ENCODE results near the gene GSTM2.
"Not testable (repeated sequence)": the region's sequence is repeated elsewhere in the genome, so short reads cannot be mapped to it uniquely, and the experiment has no call there.

Gene GSTM2

DNA sequence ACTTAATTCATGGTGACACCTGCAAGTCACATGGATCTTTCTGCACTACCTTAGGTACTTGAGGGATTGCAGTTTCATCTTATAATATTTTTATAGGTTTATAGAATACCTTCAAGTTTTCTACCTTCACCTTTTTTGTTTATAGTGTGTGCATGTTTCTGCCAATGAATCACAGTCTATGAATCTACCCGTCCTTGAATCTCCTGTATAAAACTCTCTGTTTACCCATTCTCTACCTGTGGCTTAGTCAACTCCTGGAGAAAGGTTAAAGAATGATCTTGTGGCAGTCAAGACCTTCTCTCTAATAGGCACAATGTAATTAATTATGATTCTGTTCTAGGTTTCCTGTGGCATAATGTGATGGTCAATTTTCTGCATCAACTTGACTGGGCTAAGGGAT, 3.2 kb upstream of the GSTM2 start:
- TF ChIP-seq, protein P1, sequence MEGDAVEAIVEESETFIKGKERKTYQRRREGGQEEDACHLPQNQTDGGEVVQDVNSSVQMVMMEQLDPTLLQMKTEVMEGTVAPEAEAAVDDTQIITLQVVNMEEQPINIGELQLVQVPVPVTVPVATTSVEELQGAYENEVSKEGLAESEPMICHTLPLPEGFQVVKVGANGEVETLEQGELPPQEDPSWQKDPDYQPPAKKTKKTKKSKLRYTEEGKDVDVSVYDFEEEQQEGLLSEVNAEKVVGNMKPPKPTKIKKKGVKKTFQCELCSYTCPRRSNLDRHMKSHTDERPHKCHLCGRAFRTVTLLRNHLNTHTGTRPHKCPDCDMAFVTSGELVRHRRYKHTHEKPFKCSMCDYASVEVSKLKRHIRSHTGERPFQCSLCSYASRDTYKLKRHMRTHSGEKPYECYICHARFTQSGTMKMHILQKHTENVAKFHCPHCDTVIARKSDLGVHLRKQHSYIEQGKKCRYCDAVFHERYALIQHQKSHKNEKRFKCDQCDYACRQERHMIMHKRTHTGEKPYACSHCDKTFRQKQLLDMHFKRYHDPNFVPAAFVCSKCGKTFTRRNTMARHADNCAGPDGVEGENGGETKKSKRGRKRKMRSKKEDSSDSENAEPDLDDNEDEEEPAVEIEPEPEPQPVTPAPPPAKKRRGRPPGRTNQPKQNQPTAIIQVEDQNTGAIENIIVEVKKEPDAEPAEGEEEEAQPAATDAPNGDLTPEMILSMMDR (conservative IDR thresholded peaks at IDR 0.05; ENCODE audit: control insufficient read depth, insufficient read depth, low read depth, low read length), result no peak
- no peak overlapping the region for H3K4me3 ChIP-seq (ENCODE audit: control insufficient read depth, low read depth, low read length)
- DNase-seq (ENCODE audit: low read depth), result no peak

GRCh38 chr1:109668123-109668775, 392 bp downstream of the GSTM2 start:
- TF ChIP-seq, protein P1 (conservative IDR thresholded peaks at IDR 0.05; ENCODE audit: control insufficient read depth, insufficient read depth, low read depth, low read length), result no peak
- DNase-seq (ENCODE audit: low read depth), result no peak

GRCh38 chr1:109669246-109669948, 1.5 kb downstream of the GSTM2 start:
- no peak overlapping the region for H3K4me3 ChIP-seq (ENCODE audit: control insufficient read depth, low read depth, low read length)

More at GRCh38 chr1:109668123-109668775, 392 bp downstream of the GSTM2 start:
- H3K4me3 ChIP-seq (ENCODE audit: control insufficient read depth, low read depth, low read length), result peak overlapping the region; percentile 48

DNA sequence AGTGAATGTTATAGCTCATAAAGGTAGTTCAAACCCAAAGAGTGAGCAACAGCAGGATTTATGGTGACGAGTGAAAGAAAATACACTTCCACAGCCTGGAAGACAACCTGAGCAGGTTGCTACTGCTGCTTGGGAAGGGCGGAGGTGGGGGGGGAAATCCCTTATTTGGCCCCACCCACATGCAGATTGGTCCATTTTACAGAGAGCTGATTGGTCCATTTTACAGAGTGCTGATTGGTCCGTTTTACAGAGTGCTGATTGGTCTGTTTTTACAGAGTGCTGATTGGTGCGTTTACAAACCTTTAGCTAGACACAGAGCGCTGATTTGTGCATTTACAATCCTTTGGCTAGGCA, 2.1 kb downstream of the GSTM2 start:
- DNase-seq (ENCODE audit: low read depth); H3K4me3 ChIP-seq (ENCODE audit: control insufficient read depth, low read depth, low read length): not testable (repeated sequence)

More at GRCh38 chr1:109669246-109669948, 1.5 kb downstream of the GSTM2 start:
- TF ChIP-seq, protein P1 (conservative IDR thresholded peaks at IDR 0.05; ENCODE audit: control insufficient read depth, insufficient read depth, low read depth, low read length), result no peak
- no peak for DNase-seq (ENCODE audit: low read depth)

GRCh38 chr1:109671067-109671466, 3.2 kb downstream of the GSTM2 start:
- DNase-seq (ENCODE audit: low read depth), result no peak
- TF ChIP-seq, protein P1 (conservative IDR thresholded peaks at IDR 0.05; ENCODE audit: control insufficient read depth, insufficient read depth, low read depth, low read length), result no peak
- H3K4me3 ChIP-seq (ENCODE audit: control insufficient read depth, low read depth, low read length), result no peak overlapping the region

GRCh38 chr1:109673861-109674260, 6.0 kb downstream of the GSTM2 start:
- not testable (repeated sequence) for H3K4me3 ChIP-seq (ENCODE audit: control insufficient read depth, low read depth, low read length); DNase-seq (ENCODE audit: low read depth)

GRCh38 chr1:109676683-109677381, 9.0 kb downstream of the GSTM2 start:
- DNase-seq (ENCODE audit: low read depth); H3K4me3 ChIP-seq (ENCODE audit: control insufficient read depth, low read depth, low read length): not testable (repeated sequence)

GRCh38 chr1:109677459-109677858, 9.6 kb downstream of the GSTM2 start:
- H3K4me3 ChIP-seq (ENCODE audit: control insufficient read depth, low read depth, low read length), result no peak overlapping the region

DNA sequence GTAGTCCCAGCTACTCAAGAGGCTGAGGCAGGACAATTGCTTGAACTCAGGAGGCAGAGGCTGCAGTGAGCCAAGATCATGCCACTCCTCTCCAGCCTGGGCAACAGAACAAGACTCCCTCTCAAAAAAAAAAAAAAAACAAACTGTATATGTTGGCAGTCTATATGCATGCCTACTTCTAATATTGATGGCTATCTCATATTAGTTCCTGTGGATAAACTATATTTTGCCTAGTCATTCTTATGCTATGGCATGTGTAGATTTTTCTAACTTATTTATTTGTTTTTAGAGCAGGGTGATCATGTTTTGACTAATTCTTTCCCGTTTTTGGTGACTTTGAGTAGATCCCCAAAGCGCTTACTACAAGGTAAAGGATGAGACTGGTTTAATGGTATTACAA, 10.8 kb downstream of the GSTM2 start:
- not testable (repeated sequence) for DNase-seq (ENCODE audit: low read depth); H3K4me3 ChIP-seq (ENCODE audit: control insufficient read depth, low read depth, low read length)

More at GRCh38 chr1:109677459-109677858, 9.6 kb downstream of the GSTM2 start:
- TF ChIP-seq, protein P1 (conservative IDR thresholded peaks at IDR 0.05; ENCODE audit: control insufficient read depth, insufficient read depth, low read depth, low read length), result no peak
- no peak for DNase-seq (ENCODE audit: low read depth)

GRCh38 chr1:109684777-109685176, 16.9 kb downstream of the GSTM2 start:
- H3K4me3 ChIP-seq (ENCODE audit: control insufficient read depth, low read depth, low read length); DNase-seq (ENCODE audit: low read depth): not testable (repeated sequence)

DNA sequence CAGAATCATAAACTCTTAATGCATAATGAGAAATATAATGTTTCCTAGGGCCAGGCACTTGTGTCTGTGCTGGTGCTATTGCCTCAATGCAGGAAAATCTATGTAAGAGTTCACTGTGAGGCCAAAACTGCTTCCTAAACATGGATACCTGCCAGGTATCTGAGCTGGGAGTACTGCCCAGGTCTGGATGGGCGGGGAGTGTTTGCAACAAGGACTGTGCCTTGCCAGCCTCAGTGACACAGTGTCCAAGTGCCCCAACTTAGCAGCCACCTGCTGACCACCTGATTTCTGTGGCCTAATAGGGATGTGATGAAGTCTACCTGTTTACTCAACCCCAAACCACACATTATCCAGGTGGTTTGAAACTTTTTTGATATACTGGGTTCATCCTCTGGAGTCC, 17.5 kb downstream of the GSTM2 start:
- H3K4me3 ChIP-seq (ENCODE audit: control insufficient read depth, low read depth, low read length); DNase-seq (ENCODE audit: low read depth): not testable (repeated sequence)

- not testable (repeated sequence) for H3K4me3 ChIP-seq (ENCODE audit: control insufficient read depth, low read depth, low read length); DNase-seq (ENCODE audit: low read depth)
Observed at GRCh38 chr1:109685890-109686289, 18.0 kb downstream of the GSTM2 start.
